ENCODE measurements around the gene CBX4.

DNA sequence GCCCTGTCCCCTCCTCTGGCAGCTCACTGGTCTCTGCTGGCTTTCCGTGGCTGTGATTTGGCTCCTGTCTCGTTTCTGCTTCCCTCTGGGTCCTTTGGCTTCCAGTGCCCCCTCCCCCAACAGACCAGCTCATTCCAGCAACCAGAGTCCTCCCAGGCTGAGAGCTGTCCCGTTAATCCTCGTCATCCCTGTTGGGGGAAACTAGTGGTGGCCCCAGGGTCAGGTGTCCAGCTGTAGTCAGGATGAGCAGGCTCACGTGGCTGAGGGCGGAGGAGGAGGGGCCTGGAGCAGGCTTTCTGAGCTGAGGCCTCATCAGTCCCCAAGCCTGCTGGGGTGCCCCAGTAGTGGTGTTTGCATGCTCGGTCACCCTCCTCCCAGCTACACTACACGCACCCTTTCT is 10.7 kb upstream of the CBX4 start:
- TF ChIP-seq, protein P1, sequence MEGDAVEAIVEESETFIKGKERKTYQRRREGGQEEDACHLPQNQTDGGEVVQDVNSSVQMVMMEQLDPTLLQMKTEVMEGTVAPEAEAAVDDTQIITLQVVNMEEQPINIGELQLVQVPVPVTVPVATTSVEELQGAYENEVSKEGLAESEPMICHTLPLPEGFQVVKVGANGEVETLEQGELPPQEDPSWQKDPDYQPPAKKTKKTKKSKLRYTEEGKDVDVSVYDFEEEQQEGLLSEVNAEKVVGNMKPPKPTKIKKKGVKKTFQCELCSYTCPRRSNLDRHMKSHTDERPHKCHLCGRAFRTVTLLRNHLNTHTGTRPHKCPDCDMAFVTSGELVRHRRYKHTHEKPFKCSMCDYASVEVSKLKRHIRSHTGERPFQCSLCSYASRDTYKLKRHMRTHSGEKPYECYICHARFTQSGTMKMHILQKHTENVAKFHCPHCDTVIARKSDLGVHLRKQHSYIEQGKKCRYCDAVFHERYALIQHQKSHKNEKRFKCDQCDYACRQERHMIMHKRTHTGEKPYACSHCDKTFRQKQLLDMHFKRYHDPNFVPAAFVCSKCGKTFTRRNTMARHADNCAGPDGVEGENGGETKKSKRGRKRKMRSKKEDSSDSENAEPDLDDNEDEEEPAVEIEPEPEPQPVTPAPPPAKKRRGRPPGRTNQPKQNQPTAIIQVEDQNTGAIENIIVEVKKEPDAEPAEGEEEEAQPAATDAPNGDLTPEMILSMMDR (IDR thresholded peaks at IDR 0.05; ENCODE audit: insufficient read depth, low read length, poor library complexity, severe bottlenecking) = no peak
- no peak for TF ChIP-seq EZH2phosphoT487 (conservative IDR thresholded peaks at IDR 0.05; ENCODE audit: low read length)

Data from SU-DHL-6 (cell line).